Measurements from ENCODE around the gene SPEG.
"Not testable (repeated sequence)": the region's sequence is repeated elsewhere in the genome, so short reads cannot be mapped to it uniquely, and the experiment has no call there.

SPEG gene

GRCh38 chr2:219405451-219405850, 29.2 kb upstream of the SPEG start:
- no peak for DNase-seq

GRCh38 chr2:219405958-219406860, 28.4 kb upstream of the SPEG start:
- DNase-seq: no peak

- no peak for DNase-seq
Measured at GRCh38 chr2:219406861-219407230, 27.8 kb upstream of the SPEG start.

- not testable (repeated sequence) for DNase-seq
Measured at GRCh38 chr2:219407343-219407742, 27.3 kb upstream of the SPEG start.

GRCh38 chr2:219408204-219408603, 26.4 kb upstream of the SPEG start:
- no peak for DNase-seq

GRCh38 chr2:219408631-219409030, 26.0 kb upstream of the SPEG start:
- no peak for DNase-seq

- no peak for DNase-seq
Measured at GRCh38 chr2:219409619-219410018, 25.0 kb upstream of the SPEG start.

- DNase-seq: no peak
Measured at GRCh38 chr2:219410390-219410789, 24.3 kb upstream of the SPEG start.

- no peak for DNase-seq
Measured at GRCh38 chr2:219414857-219415256, 19.8 kb upstream of the SPEG start.

GRCh38 chr2:219415580-219416234, 18.9 kb upstream of the SPEG start:
- DNase-seq: no peak

- DNase-seq: no peak
Measured at GRCh38 chr2:219416235-219416602, 18.4 kb upstream of the SPEG start.

- DNase-seq: no peak
Measured at GRCh38 chr2:219416938-219417337, 17.7 kb upstream of the SPEG start.

GRCh38 chr2:219417374-219417773, 17.3 kb upstream of the SPEG start:
- no peak for DNase-seq

- no peak for DNase-seq
Measured at GRCh38 chr2:219418155-219419011, 16.3 kb upstream of the SPEG start, which contains the start of gene DES. DES (plus strand) TSS chr2:219418377; CDS start chr2:219418463, 86 bp downstream.

GRCh38 chr2:219419012-219419324, 15.7 kb upstream of the SPEG start:
- no peak for DNase-seq

- no peak for DNase-seq
Measured at GRCh38 chr2:219419331-219420197, 15.1 kb upstream of the SPEG start.

- DNase-seq: no peak
Measured at GRCh38 chr2:219420687-219421086, 14.0 kb upstream of the SPEG start.

- no peak for DNase-seq
Measured at GRCh38 chr2:219421323-219421722, 13.3 kb upstream of the SPEG start.

- DNase-seq: no peak
Measured at GRCh38 chr2:219422952-219423534, 11.6 kb upstream of the SPEG start.

- no peak for DNase-seq
Measured at GRCh38 chr2:219423652-219424377, 10.8 kb upstream of the SPEG start.
